ENCODE data around the gene ANKMY1. TPM values are rescaled to one million over a fixed set of nuclear protein-coding genes. Genes with fewer than 3 reads are reported as not detected.

ANKMY1 gene
- polyA plus RNA-seq, 3 donors: 2.1 to 22.9 (median 2.9) TPM

GRCh38 chr2:240565333-240566202 lies 7.8 kb upstream of the ANKMY1 start:
- peaks cover 18 to 30% of the 10 kb centered on the region in 2 donors for H3K36me3 Mint-ChIP-seq
- Histone ChIP-seq H2AFZ (ENCODE audit: insufficient read depth, low read depth, low read length, poor library complexity, severe bottlenecking) (peak overlapping the region; percentile 34), H3K9ac (ENCODE audit: insufficient read depth, low read length, poor library complexity, severe bottlenecking) (peak overlapping the region; percentile 81), H3K9me3 (replicated peaks in 1 of 2; ENCODE audit: control insufficient read depth in 1 of 2, insufficient read depth in 1 of 2, low read length in 2 of 2) (no peaks in the 10 kb centered on the region), H3K4me2 (replicated peaks; ENCODE audit: extremely low read depth, low read length, poor library complexity, severe bottlenecking) (peak overlapping the region; percentile 81), H3K36me3 (replicated peaks in 1 of 2; ENCODE audit: control insufficient read depth in 1 of 2, insufficient read depth in 2 of 2, low read length in 2 of 2) (no peaks in the 10 kb centered on the region), H4K20me1 (ENCODE audit: insufficient read depth, low read length) (peaks cover 17% of the 10 kb centered on the region), H3K79me2 (ENCODE audit: insufficient read depth, low read length) (peaks cover 49% of the 10 kb centered on the region), H3K4me3 (replicated peaks in 1 of 3; ENCODE audit: low read depth in 2 of 3, low read length in 3 of 3) (peak overlapping the region; percentile 14 to 75 (median 39)), H3K27me3 (ENCODE audit: control insufficient read depth in 2 of 2, insufficient read depth in 2 of 2, low read length in 2 of 2) (no peaks in the 10 kb centered on the region), H3K27ac (ENCODE audit: low read depth in 1 of 2, low read length in 2 of 2) (peak overlapping the region; percentile 95 to 97), H3K4me1 (ENCODE audit: control insufficient read depth in 1 of 2, insufficient read depth in 2 of 2, low read length in 2 of 2) (peaks cover 82 to 90% of the 10 kb centered on the region in 2 donors)
- intact Hi-C loops (cut with micrococcal nuclease): loop anchor here in 1 of 2 donors (2.0 kb wide), 1 partner anchor 21 kb away; the partner anchor contains the start of gene CAPN10
- no peaks in the 10 kb centered on the region for H3K9me3 Mint-ChIP-seq
- H3K27me3 Mint-ChIP-seq (ENCODE audit: low read depth in 3 of 3): peaks cover 0 to 2% (median 1%) of the 10 kb centered on the region in 3 donors
- no peak for TF ChIP-seq CTCF (IDR thresholded peaks at IDR 0.05)
- DNase-seq: peak; percentile 96 to 98 (median 96)
- 8% methylated on average over 14 of the region's 26 CpGs for WGBS (ENCODE audit: insufficient coverage)
- H3K4me1 Mint-ChIP-seq: peaks cover 75% of the 10 kb centered on the region
- H3K27ac Mint-ChIP-seq: peak overlapping the region; percentile 97 to 100 (median 97)
- peak overlapping the region; percentile 77 to 89 for H3K4me3 Mint-ChIP-seq

- peaks cover 69% of the 10 kb centered on the region for H3K4me1 Mint-ChIP-seq
- Histone ChIP-seq H3K4me1 (ENCODE audit: control insufficient read depth in 1 of 2, insufficient read depth in 2 of 2, low read length in 2 of 2) (peaks cover 75 to 89% of the 10 kb centered on the region in 2 donors), H3K27me3 (ENCODE audit: control insufficient read depth in 2 of 2, insufficient read depth in 2 of 2, low read length in 2 of 2) (no peaks in the 10 kb centered on the region), H3K4me3 (replicated peaks in 1 of 3; ENCODE audit: low read depth in 2 of 3, low read length in 3 of 3) (peak overlapping the region in 2 of 3 experiments; percentile 39 to 75), H2AFZ (ENCODE audit: insufficient read depth, low read depth, low read length, poor library complexity, severe bottlenecking) (no peak overlapping the region), H3K79me2 (ENCODE audit: insufficient read depth, low read length) (peaks cover 42% of the 10 kb centered on the region), H3K36me3 (replicated peaks in 1 of 2; ENCODE audit: control insufficient read depth in 1 of 2, insufficient read depth in 2 of 2, low read length in 2 of 2) (no peaks in the 10 kb centered on the region), H4K20me1 (ENCODE audit: insufficient read depth, low read length) (peaks cover 11% of the 10 kb centered on the region), H3K27ac (ENCODE audit: low read depth in 1 of 2, low read length in 2 of 2) (peak overlapping the region; percentile 95 to 97), H3K4me2 (replicated peaks; ENCODE audit: extremely low read depth, low read length, poor library complexity, severe bottlenecking) (peak overlapping the region; percentile 81), H3K9me3 (replicated peaks in 1 of 2; ENCODE audit: control insufficient read depth in 1 of 2, insufficient read depth in 1 of 2, low read length in 2 of 2) (no peaks in the 10 kb centered on the region), H3K9ac (ENCODE audit: insufficient read depth, low read length, poor library complexity, severe bottlenecking) (peak overlapping the region; percentile 81)
- peak overlapping the region; percentile 77 to 89 for H3K4me3 Mint-ChIP-seq
- peak; percentile 50 for TF ChIP-seq CTCF (IDR thresholded peaks at IDR 0.05)
- peak; percentile 19 to 63 (median 47) for DNase-seq
- peaks cover 18 to 22% of the 10 kb centered on the region in 2 donors for H3K36me3 Mint-ChIP-seq
- H3K27me3 Mint-ChIP-seq (ENCODE audit: low read depth in 3 of 3): peaks cover 0 to 2% (median 1%) of the 10 kb centered on the region in 3 donors
- intact Hi-C loops (cut with micrococcal nuclease): loop anchor here in 1 of 2 donors (5.0 kb wide), 1 partner anchor 63 kb away; the partner anchor contains the start of gene GPR35
- no peaks in the 10 kb centered on the region for H3K9me3 Mint-ChIP-seq
- H3K27ac Mint-ChIP-seq: peak overlapping the region; percentile 97 to 100 (median 97)
- WGBS (ENCODE audit: insufficient coverage): 35% methylated on average over 2 of the region's 10 CpGs
Measured at GRCh38 chr2:240564561-240565332, 7.0 kb upstream of the ANKMY1 start.

Measured in CD14-positive monocyte (primary cell).